CD4-positive, alpha-beta T cell treated with Interleukin-6 at 100 ng/mL for 8 hours (primary cell): ENCODE measurements around the gene INPP5A.
"Not testable (repeated sequence)": the region's sequence is repeated elsewhere in the genome, so short reads cannot be mapped to it uniquely, and the experiment has no call there.

Experiments
- DNase-seq: peaks from one replicate; pipeline ENCODE4 v3.0.0-alpha.2; 2020; ENCODE audit warnings: mixed read lengths, low spot score

INPP5A gene

DNA sequence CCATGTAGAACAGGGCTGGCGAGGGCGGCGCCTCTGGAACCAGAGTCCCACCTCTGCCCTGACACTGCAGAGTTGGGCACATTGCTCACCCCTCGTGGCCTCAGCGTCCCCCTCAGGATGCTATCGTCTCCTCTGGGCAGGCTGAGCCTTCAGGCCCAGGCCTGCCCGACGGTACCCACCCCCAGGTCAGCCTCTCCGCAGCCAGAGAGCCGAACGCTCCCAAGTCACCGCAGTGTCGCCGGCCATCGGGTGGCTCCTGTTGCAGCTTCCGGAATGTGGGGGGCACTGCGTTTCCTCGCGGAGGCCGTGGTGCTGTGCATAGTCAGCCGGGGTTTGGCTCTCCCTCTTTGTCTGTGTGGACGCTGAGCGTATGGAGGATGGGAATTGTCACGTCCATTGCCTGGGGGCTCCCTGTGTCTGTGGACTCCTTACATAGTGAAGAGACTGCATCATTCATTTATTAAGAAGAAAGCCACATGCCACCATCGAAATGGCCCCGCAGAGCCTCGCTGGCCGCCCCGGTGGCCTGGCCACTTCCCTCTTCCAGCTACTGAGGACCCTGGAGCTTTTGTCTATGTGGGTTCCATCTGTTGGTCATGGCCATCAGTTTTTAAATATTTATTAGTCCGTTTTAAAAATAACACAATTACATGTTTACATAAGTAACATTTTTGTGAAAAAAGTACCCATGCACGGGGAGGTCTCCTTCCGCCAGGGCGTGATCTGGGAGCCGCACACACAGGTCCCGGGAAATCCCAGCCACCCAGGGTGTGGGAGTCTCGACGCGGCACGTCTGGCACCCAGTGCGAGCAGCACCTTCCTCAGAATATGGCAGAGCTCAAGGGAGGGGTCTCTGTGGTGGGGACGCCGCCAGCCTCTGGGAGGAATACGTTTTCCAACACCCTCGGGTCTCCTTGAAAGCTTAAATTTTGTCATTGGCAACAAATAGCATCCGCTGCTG, 232.8 kb downstream of the INPP5A start:
- no peak for DNase-seq

DNA sequence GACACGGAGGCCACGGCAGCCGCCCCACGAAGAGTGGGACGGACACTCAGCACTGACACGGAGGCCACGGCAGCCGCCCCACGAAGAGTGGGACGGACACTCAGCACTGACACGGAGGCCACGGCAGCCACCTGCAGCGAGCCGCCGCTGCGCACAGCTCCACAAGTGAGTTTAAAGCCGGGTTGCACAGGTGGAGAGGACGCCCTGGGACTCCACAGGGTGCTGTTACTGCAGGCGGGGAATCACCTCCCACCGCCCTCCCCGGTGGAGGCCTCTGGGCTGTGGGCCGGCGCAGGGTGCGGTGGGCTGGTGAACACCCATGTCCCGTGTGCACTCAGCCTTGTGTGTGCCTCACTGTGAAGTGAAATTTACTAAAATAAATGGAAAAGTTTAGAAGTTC, 235.2 kb downstream of the INPP5A start:
- DNase-seq, result not testable (repeated sequence)

DNA sequence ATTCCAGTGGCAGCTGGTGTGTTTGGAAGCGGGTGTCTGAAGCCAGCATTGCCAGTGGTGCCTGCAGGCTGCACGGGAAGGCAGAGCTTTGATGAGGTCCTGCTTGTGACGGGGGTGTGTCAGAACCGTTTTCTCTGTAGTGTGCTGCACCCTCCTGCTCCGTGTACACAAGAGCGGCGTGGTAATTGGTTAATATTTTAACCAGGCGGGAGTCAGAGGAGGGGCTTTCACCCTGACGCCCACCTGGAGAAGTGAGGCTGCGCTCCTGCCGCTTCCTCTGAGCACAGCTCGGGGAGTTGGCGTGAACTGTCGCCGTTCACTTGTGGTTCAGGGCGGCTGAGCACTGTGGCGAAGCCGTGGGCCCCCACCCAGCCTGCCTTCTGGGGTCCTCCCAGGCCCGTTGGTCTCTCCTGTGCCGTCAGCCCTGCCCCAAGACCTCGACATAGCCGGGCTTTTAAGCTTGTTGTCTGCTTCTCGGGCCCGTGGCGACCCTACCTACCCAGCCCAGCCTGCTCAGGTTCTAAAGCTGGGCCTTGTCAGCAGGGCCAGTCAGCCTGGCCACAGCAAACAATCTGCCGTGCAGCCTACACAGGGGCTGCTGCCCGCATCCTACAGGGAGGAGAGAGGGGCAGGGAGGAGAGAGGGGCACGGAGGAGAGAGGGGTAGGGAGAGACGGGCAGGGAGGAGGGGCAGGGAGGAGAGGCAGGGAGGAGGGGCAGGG, 236.8 kb downstream of the INPP5A start:
- no peak for DNase-seq

DNA sequence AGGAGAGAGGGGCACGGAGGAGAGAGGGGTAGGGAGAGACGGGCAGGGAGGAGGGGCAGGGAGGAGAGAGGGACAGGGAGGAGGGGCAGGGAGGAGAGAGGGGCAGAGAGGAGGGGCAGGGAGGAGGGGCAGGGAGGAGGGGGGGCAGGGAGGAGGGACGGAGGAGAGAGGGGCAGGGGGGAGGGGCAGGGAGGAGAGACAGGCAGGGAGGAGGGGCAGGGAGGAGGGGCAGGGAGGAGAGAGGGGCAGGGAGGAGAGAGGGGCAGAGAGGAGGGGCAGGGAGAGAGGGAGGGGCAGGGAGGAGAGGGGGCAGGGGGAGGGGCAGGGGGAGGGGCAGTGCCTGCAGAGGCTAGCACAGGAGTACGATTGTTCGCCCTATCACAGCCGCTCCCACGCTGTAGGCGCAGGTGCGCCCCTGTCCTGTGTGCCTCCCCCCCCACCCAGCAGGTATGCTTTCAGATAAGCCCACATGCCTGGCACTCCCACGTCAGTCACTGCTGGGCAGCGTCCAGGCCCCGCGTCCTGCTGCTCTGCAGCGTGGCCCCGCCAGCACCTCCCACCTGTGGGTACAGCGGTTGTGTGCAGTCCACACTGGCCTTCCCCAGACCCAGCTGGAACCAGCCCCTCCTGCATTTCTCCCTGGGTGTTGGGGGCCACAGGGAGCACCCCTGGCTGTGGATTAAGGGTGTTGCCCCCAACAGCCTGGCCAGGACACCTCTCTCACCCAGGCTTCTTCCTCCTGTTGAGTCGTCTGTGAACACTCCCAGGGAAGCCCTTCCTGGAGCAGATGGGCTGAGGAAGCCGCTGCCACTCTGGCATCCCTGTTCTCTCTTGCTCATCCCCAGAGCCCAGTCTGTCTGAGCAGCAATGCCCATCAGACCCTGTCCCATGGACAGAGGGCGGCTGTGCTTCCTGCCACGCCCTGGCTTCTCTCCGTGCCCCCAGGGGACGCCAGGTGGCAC, 237.6 kb downstream of the INPP5A start:
- DNase-seq, result no peak

DNA sequence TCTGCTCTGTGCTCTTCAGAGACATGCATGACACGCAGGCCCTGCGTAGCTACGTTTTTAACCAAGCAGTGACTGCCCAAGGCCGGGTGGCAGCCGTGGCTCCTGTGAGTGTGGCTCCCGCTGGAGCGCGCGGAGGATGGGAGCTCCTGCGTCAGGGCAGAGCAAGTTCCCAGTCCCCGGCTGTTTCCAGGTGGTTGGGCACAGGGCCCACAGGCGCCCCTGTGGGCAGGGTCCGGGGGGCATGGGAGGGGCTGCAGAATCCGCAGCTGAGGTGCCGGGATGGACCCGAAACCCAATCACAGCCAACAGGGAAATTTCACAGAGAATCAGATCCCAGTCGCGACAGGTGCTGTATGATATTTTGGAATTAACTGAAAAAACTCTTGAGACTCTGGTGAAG, 238.6 kb downstream of the INPP5A start:
- DNase-seq, result no peak

DNA sequence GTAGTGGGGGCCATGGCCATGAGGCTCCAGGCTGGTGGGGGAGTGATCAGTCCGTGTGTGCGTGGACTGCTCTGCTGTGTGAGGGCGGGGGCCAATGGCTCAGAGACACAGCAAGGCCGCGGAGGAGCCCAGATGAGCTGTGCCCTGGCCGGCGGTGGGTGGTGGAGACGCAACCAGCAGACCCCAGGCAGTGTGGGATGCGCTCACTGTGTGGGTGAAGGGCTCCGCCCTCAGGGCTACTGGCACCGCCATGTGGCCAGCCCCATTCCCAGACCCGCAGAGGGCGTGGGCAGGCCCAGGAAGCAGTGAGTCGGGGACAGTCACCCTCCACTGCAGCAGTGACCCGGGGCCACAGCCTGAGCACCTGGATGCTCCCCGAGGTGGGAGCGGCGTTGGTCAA, 239.2 kb downstream of the INPP5A start:
- DNase-seq, result no peak

DNA sequence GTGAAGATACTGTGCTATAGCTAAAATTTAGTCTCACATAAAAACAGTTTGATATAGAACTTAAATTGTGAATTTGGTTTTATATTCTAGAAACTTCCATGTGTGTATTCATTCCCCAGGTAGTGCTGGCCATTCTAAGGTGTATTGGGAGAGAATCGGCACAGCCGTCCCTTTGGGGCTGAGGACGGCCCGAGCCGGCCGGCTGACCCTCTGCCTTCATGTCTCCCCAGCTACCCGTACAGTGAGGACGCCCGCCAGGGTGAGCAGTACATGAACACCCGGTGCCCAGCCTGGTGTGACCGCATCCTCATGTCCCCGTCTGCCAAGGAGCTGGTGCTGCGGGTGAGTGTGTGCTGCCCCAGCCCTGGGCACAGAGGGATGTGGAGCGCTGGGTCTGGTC, 239.9 kb downstream of the INPP5A start:
- DNase-seq, result no peak

DNA sequence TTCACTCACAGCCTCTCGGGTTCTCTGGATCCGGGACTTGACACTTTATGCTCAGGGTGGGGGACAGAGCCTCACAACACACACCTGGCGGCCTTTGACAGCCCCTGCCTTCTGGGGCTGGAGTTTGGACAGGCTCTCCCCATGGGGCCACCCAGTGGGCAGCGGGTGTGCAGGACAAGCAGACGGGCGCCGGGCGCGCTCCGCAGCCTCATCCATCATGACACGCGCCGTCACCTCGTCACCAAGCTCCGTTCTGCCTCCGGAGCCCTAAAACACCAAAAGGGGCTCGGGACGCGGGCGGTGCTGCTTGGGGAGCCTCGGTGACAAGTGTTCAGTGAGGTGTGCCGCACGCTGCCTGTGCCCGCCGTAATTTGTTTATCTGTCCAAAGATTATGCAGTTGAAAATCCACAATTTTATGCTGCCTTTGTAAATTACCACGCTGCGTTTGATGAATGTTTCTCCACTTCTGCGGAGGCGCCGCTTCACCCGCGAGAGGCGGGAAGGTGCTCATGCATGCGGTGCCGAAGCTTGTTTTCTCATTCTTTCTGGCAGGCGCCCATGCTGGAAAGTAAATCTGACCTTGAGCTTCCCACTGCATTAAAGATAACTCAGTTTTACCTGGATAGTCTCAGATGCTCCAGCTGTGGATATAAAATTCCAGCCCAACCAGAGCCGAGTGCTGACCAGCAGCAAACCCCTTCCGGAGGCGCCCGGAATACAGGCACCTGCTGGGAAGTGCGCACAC, 242.1 kb downstream of the INPP5A start:
- DNase-seq, result no peak

DNA sequence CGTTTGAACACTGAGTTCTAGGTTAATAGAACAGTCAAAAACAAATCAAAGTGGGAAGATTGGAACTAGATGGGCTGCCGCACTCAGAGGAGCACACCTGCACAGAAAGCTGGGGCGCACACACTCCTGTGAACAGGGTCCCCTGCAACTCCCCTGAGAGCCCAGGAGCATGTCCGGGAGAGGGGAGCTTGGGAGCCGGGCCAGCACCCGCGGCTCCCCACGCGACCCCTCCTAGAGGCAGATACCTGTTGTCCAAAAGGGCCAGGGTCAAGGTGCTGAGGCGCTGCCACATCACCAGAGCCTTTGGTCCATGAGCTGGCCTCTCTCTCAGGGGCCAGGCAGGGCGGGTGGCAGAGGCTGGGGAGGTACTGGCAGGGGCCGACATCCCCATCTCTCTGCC, 242.8 kb downstream of the INPP5A start:
- DNase-seq, result no peak

DNA sequence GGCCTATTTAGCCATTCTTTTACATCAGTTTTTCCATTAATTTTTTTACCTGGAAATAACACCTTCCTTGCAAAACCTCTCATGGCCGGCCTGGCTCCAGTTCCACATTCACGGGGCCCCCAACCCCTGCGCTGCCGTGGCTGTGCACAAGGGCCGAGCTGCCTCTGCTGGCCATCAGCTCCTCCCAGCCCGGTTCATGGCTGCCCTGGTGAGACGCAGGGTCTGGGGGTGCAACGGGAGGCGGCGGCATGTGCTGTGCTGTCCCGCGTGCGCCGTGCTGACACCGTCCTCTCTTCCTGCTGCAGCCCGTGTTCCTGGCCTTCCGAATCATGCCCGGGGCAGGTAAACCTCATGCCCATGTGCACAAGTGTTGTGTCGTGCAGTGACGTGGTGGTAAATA, 244.0 kb downstream of the INPP5A start:
- DNase-seq, result no peak

DNA sequence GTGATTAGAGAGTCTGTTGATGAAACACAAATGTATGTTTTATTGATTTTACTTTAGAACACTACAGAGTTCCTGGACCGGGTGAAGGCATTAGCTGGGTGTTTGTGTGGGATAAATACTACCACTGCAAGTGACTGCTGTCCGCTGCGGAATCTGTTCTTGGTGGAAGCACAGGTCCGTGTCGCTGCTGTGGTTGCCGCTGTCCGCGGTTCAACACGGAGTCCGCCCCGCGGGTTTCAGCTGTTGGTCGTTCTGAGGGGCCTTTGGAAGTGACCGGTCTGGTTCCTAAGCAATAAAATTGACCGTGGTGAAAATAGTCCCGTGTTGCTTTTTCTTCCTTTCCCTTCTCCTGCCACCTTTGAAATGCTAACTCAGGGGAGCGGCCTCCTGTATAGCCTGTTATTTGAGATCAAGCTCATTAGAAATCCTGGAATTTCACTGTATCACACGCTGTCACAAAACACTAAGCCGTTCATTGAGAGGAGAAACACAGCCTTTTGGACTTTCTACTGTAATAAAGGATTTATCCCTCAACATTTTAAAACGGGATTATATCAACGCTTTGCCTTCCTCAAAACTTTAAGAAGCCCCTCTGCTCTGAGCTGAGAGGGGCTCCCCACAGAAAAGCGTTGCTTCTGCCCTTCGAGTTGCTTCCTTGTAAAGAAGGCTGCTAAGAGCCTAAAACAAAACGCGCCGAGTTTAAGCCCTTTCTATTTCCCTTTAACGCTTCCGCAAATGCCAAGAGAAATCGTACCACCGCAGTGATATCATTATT, 245.8 kb downstream of the INPP5A start:
- no peak for DNase-seq

DNA sequence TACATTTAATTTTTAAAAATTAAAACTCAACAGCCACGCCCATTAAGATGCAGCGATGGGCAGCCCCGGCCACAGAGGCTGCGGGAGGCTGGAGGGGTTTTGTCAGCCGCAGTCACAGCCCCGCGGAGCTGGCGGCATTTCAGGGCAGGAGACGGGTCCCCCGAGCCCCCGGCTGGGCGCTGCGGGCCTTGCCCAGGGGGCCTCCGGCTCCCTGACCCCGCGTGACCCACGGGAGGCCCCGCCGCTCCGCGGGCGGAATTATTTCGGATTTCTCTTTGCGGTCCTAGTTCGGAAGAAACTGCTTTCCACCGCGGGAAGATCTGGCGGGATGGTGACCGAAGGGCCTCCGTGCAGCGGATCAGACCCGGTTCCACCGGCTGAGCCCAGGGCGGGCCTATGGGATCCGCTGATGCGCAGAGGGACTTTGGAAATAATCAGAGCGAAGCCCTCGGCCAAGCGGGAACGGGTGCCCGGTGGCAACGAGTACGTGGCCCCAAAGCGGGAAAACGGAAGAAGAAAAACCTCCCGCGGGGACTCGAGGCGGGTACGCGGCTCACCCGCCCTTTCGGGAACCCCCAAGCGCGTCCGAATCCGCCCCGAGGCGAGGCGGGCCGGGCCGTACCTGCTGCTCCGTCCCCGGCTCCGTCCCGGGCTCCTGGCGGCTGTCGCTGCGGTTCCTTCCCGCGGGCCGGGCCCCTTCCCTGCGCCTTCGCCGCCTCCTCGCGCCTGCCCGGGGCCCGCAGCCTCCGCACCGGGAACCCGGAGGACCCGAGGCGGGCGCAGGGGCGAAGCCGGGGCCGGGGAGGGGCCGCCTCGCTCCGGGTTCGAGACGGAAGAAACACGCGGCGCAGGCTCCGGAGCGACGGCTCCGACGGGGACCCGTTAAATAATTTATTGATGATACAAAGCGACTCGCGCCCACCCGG, 246.6 kb downstream of the INPP5A start:
- no peak for DNase-seq

DNA sequence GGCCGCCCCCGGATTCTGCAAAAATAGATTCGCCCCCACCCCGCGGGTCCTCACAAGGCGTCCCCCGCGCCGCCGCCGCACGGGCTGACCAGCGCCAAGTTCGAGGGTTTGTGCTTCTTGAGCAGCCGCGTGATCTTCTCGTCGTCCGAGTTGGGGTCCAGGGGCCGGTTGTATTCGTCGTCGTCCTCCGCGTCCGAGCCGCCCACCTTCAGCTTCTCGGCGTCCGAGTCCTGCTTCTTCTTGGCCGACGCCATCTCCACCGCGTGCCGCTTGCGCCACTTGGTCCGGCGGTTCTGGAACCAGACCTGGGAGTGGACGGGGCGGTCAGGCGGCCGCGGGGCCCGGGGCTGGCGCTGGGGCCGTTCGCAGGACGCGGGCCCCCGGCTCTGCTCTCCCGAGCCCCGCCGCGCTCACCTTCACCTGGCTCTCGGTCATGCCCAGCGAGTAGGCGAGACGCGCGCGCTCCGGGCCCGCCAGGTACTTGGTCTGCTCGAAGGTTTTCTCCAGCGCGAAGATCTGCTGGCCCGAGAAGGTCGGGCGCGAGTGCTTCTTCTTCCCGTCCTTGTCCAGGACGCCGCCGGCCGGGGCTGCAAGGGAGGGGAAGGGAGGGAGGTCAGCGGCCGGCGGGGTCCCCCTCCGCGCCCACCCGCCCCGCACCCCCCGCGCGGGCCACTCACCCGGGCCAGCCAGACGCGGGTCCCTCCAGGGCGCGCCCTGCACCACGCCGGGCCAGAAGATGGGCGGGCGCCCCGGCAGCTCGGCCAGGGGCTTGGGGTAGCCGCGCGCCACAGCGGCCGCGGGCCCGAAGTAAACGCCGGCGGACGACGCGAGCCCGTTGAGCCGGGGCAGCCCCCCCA, 247.5 kb downstream of the INPP5A start:
- no peak for DNase-seq

DNA sequence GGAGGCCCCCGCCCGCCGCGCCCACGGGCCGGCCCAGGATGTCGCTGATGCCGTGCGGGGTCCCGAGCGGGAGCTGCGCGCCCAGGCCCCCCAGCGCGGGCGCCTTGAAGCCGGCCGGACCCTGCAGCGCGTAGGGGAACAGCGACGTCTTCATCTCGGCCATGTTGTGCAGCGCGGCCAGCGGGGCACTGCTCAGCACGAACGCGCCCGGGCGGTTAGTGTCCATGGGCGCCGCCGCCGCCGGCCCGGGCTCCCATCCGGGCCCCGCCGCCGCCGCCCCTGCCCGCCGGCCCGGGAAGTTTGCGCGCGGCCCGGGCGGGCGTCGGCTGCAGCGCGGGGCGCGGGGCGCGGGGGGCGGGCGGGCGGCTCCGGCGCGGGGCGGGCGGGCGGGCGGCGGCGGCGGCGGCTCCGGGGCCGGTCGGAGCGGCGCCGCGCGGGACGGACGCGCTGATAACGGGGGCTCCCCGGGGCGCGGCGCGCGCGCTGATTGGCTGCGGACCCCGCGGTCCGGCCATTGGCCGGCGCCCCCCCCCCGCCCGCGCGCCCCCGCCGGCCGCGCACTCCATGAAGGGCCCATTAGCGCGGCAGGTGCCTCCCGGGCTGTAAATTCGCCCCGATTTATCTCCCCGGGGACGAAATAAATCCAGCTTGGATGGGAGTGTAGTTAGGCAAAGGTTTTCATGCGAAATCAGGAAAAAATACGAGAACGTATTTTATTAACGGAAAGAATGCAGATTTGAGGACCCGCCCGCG, 248.3 kb downstream of the INPP5A start, which contains the start of gene NKX6-2:
Gene NKX6-2, minus strand, starts transcription at position 425 of the 753 bp plus-strand sequence. Its CDS starts 199 bp downstream, at position 226.
- DNase-seq, result no peak

DNA sequence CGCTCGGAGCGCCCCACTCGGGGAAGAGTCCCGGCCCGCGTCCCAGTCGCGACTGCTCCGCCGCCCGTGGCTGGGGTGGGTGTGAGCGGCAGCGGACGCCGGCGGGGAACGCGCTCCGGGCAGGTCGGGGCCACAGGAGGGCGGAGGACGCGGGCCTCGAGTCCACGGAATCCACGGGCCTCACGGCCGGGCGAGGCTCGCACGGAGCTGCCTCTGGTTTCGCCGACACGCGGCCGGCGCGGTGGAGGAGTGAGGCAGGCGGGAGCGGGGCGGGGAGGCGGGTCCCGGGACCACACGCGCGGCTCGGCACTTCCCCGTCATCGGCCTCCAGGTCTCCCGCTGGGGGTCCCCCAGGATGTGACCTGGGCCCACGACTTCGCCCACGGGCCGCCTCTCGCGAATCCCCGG, 248.9 kb downstream of the INPP5A start:
- no peak for DNase-seq

DNA sequence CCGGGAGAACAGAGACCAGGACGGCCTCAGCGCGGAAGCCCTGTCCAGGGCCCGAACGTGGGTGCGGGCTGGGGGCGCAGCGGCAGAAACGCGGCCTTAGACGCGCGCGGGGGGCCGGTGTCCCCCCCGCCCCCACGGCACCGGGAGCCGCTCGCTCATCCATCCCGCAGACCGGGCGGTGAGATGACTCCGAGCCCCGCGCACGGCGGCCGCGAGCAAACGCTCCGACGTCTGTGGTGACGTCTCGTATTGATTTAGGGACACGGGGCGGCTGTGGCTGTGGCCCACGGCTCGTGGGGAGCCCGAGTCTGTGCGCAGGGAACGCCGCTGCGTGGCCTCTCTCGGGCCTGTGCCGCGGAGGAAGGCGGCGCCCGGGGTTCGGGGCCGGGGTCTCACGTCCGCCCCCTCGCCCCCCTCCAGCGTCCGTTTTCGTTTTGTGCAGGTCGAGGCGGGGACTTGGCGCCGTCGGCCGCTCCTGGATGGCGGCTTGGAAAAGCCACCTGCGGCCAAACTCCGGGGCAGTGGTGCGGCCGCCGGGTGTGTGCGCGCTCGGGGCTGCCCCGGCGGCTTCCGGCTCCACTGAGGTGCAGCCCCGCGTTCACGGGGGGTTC, 249.4 kb downstream of the INPP5A start:
- DNase-seq, result no peak

DNA sequence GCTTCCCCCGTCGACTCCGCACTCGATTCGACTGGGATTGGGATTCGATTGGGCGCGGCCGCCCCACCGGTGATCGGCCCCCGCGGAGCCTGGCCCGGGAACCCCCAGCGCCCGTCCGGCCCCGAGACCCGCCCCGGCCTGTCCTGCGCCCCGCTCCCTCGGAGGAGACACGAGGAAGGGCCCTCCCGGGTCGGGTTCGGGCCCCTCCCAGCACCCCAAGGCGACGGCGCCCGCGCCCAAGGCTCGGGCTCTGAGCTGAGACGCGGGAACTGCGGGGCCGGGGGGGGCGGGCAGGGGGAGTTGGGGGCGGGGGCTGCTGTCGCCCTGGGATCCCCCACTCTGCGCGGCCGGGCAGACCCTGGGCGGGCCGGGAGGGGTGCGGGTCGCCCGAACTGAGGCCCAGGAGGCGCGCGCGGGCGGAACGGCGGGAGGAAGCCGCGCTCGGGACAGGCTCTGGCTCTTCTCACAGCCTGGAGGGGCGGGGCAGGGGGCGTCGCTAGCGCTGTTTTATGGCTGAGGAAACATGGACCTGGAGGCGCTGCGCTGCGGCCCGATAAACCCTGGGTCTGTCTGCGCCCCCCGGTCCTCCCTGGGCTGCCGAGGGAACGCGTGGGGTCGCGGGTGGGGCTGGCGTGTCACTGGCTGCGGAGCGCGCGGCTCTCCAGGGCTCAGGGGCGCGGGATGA, 250.1 kb downstream of the INPP5A start:
- no peak for DNase-seq
